GM18520 (cell line): ENCODE data around the gene SLC9C1.

ENCODE experiments used
- ATAC-seq: cut with Tn5 transposase; IDR thresholded peaks from one replicate; pipeline ENCODE4 v1.9.1; 2021; ENCODE audit not compliant: unreplicated experiment

Gene SLC9C1

GRCh38 chr3:112307557-112307956 is 13.5 kb upstream of the SLC9C1 start:
- ATAC-seq, result no peak

GRCh38 chr3:112306825-112307224 is 12.8 kb upstream of the SLC9C1 start:
- no peak for ATAC-seq

GRCh38 chr3:112304611-112305010 is 10.6 kb upstream of the SLC9C1 start:
- no peak for ATAC-seq

- no peak for ATAC-seq
Measured at GRCh38 chr3:112303764-112304325, 9.8 kb upstream of the SLC9C1 start.

GRCh38 chr3:112302881-112303763 is 9.1 kb upstream of the SLC9C1 start:
- no peak for ATAC-seq

- no peak for ATAC-seq
Measured at GRCh38 chr3:112302150-112302830, 8.3 kb upstream of the SLC9C1 start.

GRCh38 chr3:112298781-112299180 is 4.8 kb upstream of the SLC9C1 start:
- ATAC-seq, result no peak

GRCh38 chr3:112297714-112298113 is 3.7 kb upstream of the SLC9C1 start:
- ATAC-seq, result no peak

- ATAC-seq, result no peak
Measured at GRCh38 chr3:112289011-112289410, 5.0 kb downstream of the SLC9C1 start.

- ATAC-seq, result no peak
Measured at GRCh38 chr3:112280266-112280665, 13.8 kb downstream of the SLC9C1 start.

GRCh38 chr3:112273536-112273935 is 20.5 kb downstream of the SLC9C1 start:
- ATAC-seq, result no peak

- ATAC-seq, result no peak
Measured at GRCh38 chr3:112261742-112262141, 32.3 kb downstream of the SLC9C1 start.

- ATAC-seq, result no peak
Measured at GRCh38 chr3:112260563-112260962, 33.5 kb downstream of the SLC9C1 start.

GRCh38 chr3:112253301-112253971 is 40.6 kb downstream of the SLC9C1 start:
- ATAC-seq, result peak; percentile 82

- peak; percentile 89 for ATAC-seq
Measured at GRCh38 chr3:112247900-112248299, 46.1 kb downstream of the SLC9C1 start.

GRCh38 chr3:112247350-112247749 is 46.7 kb downstream of the SLC9C1 start:
- peak; percentile 15 for ATAC-seq

GRCh38 chr3:112233083-112233482 is 60.9 kb downstream of the SLC9C1 start:
- no peak for ATAC-seq

GRCh38 chr3:112231727-112232126 is 62.3 kb downstream of the SLC9C1 start:
- ATAC-seq, result no peak

- no peak for ATAC-seq
Measured at GRCh38 chr3:112230033-112230432, 64.0 kb downstream of the SLC9C1 start.

- no peak for ATAC-seq
Measured at GRCh38 chr3:112228786-112229185, 65.2 kb downstream of the SLC9C1 start.

GRCh38 chr3:112200317-112200666 is 93.7 kb downstream of the SLC9C1 start:
- ATAC-seq, result no peak
